ENCODE data around the gene PIK3R4.

The PIK3R4 gene

DNA sequence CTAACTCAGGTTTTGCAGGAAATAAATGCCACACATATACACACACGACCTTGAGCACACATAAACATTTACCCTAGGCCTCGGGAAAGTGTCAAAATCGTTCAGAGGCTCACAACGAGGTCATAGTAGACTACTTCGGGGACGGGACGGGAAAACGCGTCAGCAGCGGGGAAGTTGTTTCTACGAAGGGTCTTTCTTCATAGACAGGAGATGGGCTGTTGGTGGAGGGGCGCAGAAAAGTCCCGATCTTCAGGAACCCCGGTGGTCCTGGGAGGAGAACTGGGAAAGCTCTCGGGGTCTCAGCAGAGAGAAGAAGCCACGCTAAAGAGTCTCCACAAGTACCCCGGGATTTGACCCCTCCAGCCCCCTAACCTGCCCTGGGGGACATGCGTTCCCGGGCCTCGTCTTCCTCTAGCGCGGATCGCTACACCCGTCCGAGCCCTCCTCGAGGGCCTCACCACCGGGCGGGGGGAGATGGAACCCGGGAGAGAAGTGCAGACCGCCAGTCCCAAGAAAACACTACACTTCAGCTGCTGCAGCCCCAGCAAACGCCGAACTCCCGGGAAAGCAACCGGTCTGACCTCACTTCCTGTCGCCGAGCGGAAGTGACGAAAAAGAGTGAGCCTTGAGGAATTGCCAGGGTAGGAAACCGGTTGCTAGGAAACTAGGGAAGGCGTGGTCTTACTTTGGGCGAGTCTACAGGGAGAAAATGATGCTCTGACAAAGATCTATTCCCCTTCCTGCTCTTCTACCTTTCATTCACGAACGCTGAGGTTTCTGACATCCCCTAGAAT is at the start of gene PIK3R4:
PIK3R4 (minus strand) TSS at position 584 of the 794 bp plus-strand sequence. CDS start 1,611 bp downstream, outside the sequence.
- Histone ChIP-seq H3K9ac (ENCODE audit: low read depth in 1 of 2, low read length in 2 of 2) (peak within 1 kb of the TSS; percentile 81 to 86), H3K9me3 (ENCODE audit: control insufficient read depth in 1 of 2, low read length in 2 of 2) (no peaks in the 10 kb centered on the region), H3K27me3 (ENCODE audit: control insufficient read depth in 1 of 2, insufficient read depth in 2 of 2, low read length in 2 of 2) (no peaks in the 10 kb centered on the region), H3K4me3 (ENCODE audit: low read depth in 1 of 2, low read length in 2 of 2) (peak within 1 kb of the TSS; percentile 93 to 94), H3K4me1 (ENCODE audit: control insufficient read depth in 1 of 2, insufficient read depth in 2 of 2, low read length in 2 of 2) (peaks cover 17 to 30% of the 10 kb centered on the region in 2 donors), H3K36me3 (ENCODE audit: control insufficient read depth in 1 of 2, insufficient read depth in 2 of 2, low read length in 2 of 2) (peaks cover 0 to 5% of the 10 kb centered on the region in 2 donors), H3K27ac (ENCODE audit: low read depth, low read length) (peak within 1 kb of the TSS; percentile 88)

DNA sequence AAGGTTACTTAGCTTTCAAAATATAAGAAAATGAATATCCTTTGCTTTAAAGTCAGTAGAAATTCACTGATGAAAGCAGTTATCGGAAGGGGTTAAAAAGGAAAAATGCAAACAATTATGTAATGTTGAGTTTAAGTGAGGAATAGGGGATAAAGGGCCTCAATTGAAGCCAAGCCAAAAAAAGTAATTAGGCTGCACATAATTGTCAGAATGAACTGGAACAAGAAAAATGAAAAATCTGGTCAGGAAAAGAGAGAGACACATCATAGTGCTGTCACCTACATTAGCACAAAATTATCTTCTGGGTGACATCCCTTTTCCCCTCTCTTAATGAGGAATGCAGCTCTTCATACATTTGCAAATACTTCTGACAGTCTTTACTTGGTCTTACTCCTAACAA is 48.8 kb upstream of the PIK3R4 start:
- no peak overlapping the region for H3K9ac ChIP-seq (ENCODE audit: low read depth in 1 of 2, low read length in 2 of 2)
- no peaks in the 10 kb centered on the region for H3K9me3 ChIP-seq (ENCODE audit: control insufficient read depth in 1 of 2, low read length in 2 of 2)
- H3K4me3 ChIP-seq (ENCODE audit: low read depth in 1 of 2, low read length in 2 of 2): no peak overlapping the region
- H3K36me3 ChIP-seq (ENCODE audit: control insufficient read depth in 1 of 2, insufficient read depth in 2 of 2, low read length in 2 of 2): no peaks in the 10 kb centered on the region
- H3K4me1 ChIP-seq (ENCODE audit: control insufficient read depth in 1 of 2, insufficient read depth in 2 of 2, low read length in 2 of 2): peaks cover under 1 to 5% of the 10 kb centered on the region in 2 donors
- no peaks in the 10 kb centered on the region for H3K27me3 ChIP-seq (ENCODE audit: control insufficient read depth in 1 of 2, insufficient read depth in 2 of 2, low read length in 2 of 2)
- no peak overlapping the region for H3K27ac ChIP-seq (ENCODE audit: low read depth, low read length)

DNA sequence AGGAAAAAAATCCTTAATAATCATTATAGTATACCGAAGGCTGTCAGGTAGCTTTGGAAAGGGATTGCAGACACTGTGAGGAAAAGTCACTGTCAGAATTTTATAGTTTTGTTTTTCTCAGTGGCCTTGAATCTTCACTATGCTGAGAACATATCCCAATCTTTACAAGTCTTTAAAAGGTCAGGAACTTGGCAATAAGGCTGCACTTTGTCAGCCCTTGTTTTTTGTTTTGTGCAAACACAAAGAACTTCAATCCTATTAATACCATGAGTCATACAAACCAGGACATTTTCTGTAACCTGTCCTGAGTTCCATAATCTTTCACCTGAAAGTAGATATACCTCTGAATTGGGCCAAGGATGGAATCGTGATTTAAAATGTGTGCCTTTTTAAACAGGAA is 45.6 kb upstream of the PIK3R4 start:
- H3K27me3 ChIP-seq (ENCODE audit: control insufficient read depth in 1 of 2, insufficient read depth in 2 of 2, low read length in 2 of 2): no peaks in the 10 kb centered on the region
- no peaks in the 10 kb centered on the region for H3K9me3 ChIP-seq (ENCODE audit: control insufficient read depth in 1 of 2, low read length in 2 of 2)
- no peak overlapping the region for H3K4me3 ChIP-seq (ENCODE audit: low read depth in 1 of 2, low read length in 2 of 2)
- H3K9ac ChIP-seq (ENCODE audit: low read depth in 1 of 2, low read length in 2 of 2): no peak overlapping the region
- no peak overlapping the region for H3K27ac ChIP-seq (ENCODE audit: low read depth, low read length)
- no peaks in the 10 kb centered on the region for H3K36me3 ChIP-seq (ENCODE audit: control insufficient read depth in 1 of 2, insufficient read depth in 2 of 2, low read length in 2 of 2)
- peaks cover 20 to 25% of the 10 kb centered on the region in 2 donors for H3K4me1 ChIP-seq (ENCODE audit: control insufficient read depth in 1 of 2, insufficient read depth in 2 of 2, low read length in 2 of 2)

DNA sequence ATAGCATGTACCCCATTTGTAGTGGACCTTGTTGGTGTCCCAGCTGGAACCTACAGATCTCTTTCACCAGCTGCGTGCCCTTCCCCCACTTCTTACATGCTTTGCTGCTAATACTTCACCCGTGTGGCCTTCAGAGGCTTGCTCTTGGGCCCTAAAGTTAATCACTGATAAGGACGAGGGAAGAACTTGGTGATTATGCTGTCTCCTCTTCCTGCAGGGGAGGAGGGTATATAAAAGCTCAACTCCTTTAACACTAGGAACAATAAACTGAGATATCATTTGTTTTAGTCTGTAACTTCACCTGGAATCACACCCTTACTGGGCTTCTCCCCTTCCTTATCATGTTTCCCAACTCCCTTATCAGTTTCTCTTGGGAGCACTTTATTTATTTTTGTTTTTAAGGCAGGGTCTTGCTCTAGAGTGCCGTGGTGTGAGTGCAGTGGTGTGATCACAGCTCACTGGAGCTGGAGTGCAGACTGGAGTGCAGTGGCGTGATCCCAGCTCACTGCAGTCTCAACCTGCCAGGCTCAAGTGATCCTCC is 43.2 kb upstream of the PIK3R4 start:
- no peaks in the 10 kb centered on the region for H3K27me3 ChIP-seq (ENCODE audit: control insufficient read depth in 1 of 2, insufficient read depth in 2 of 2, low read length in 2 of 2)
- H3K9ac ChIP-seq (ENCODE audit: low read depth in 1 of 2, low read length in 2 of 2): no peak overlapping the region
- H3K27ac ChIP-seq (ENCODE audit: low read depth, low read length): no peak overlapping the region
- peaks cover 20 to 25% of the 10 kb centered on the region in 2 donors for H3K4me1 ChIP-seq (ENCODE audit: control insufficient read depth in 1 of 2, insufficient read depth in 2 of 2, low read length in 2 of 2)
- no peaks in the 10 kb centered on the region for H3K9me3 ChIP-seq (ENCODE audit: control insufficient read depth in 1 of 2, low read length in 2 of 2)
- H3K36me3 ChIP-seq (ENCODE audit: control insufficient read depth in 1 of 2, insufficient read depth in 2 of 2, low read length in 2 of 2): no peaks in the 10 kb centered on the region
- H3K4me3 ChIP-seq (ENCODE audit: low read depth in 1 of 2, low read length in 2 of 2): no peak overlapping the region

DNA sequence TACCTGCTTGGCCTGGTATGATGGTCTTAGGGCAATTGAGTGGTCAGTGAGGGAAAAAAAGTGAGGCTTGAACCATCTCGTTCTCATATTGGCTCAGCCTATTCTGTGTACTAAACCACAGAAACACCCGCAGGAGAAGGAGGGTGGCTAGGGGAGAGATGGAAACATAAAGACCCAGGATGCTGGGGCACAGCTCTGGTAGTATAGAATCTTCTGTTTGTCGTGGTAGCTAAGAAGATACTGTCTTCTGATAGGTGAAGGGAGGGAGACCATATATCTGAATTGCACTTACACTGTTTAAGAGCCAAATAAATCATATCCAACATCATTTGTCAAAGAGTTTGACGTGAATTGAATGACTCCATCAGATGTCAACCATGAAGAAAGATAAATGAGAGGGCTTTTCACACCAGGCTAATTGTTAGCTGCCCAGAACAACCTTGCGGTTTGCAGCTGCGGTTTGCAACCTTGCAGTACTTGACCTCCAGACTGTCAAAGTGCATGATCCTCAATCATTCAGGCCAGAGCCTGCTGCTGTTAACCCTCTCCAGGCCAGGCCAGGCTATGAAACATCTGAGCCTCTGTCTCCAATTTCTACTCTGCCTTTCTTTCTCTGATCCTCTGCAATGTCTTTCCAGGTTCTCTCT is 40.9 kb upstream of the PIK3R4 start:
- no peaks in the 10 kb centered on the region for H3K36me3 ChIP-seq (ENCODE audit: control insufficient read depth in 1 of 2, insufficient read depth in 2 of 2, low read length in 2 of 2)
- H3K27me3 ChIP-seq (ENCODE audit: control insufficient read depth in 1 of 2, insufficient read depth in 2 of 2, low read length in 2 of 2): no peaks in the 10 kb centered on the region
- H3K27ac ChIP-seq (ENCODE audit: low read depth, low read length): no peak overlapping the region
- H3K9ac ChIP-seq (ENCODE audit: low read depth in 1 of 2, low read length in 2 of 2): no peak overlapping the region
- H3K9me3 ChIP-seq (ENCODE audit: control insufficient read depth in 1 of 2, low read length in 2 of 2): no peaks in the 10 kb centered on the region
- no peak overlapping the region for H3K4me3 ChIP-seq (ENCODE audit: low read depth in 1 of 2, low read length in 2 of 2)
- peaks cover 20 to 27% of the 10 kb centered on the region in 2 donors for H3K4me1 ChIP-seq (ENCODE audit: control insufficient read depth in 1 of 2, insufficient read depth in 2 of 2, low read length in 2 of 2)

DNA sequence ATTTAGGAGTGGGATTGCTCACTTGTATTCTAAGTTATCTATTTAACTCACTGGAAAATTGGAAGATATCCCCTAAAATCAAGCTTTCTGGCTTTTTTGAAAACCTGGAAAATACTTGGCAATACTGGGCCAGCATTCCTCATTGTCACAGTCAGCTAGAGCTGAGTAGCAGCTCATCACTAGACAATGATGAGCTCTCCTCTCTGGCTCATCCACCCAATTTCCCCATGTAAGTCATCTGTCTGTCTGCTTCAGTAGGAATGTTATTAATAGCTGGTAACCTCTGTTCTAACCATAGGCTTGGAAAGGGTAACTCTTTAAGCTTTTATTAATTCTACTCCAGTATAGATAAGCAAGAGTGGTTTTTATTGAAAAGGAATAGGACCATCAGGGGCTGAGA is 39.7 kb upstream of the PIK3R4 start:
- Histone ChIP-seq H3K4me3 (ENCODE audit: low read depth in 1 of 2, low read length in 2 of 2) (no peak overlapping the region), H3K9me3 (ENCODE audit: control insufficient read depth in 1 of 2, low read length in 2 of 2) (no peaks in the 10 kb centered on the region), H3K36me3 (ENCODE audit: control insufficient read depth in 1 of 2, insufficient read depth in 2 of 2, low read length in 2 of 2) (no peaks in the 10 kb centered on the region), H3K9ac (ENCODE audit: low read depth in 1 of 2, low read length in 2 of 2) (no peak overlapping the region), H3K4me1 (ENCODE audit: control insufficient read depth in 1 of 2, insufficient read depth in 2 of 2, low read length in 2 of 2) (peaks cover 20 to 27% of the 10 kb centered on the region in 2 donors), H3K27ac (ENCODE audit: low read depth, low read length) (no peak overlapping the region), H3K27me3 (ENCODE audit: control insufficient read depth in 1 of 2, insufficient read depth in 2 of 2, low read length in 2 of 2) (no peaks in the 10 kb centered on the region)

DNA sequence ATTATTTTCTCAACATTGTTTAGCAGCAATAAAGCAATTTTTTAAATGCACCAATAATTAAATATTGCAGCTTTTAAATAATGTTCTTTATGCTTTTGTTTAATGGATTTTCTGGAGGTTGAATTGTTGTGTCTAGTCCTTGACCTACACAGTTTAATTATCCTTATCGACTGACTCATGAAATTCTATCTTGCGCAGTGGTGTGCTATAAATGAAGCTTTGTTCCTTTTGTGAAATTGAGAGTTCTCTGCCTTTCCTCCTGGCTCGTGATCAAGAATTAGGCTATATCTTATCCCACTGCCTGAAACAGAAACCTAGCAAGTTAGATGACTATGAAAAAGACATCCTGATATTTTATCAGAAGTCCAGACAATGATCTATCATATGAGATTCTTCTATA is 37.0 kb upstream of the PIK3R4 start:
- H3K9ac ChIP-seq (ENCODE audit: low read depth in 1 of 2, low read length in 2 of 2): no peak overlapping the region
- H3K4me1 ChIP-seq (ENCODE audit: control insufficient read depth in 1 of 2, insufficient read depth in 2 of 2, low read length in 2 of 2): peaks cover 5 to 14% of the 10 kb centered on the region in 2 donors
- H3K27ac ChIP-seq (ENCODE audit: low read depth, low read length): no peak overlapping the region
- no peak overlapping the region for H3K4me3 ChIP-seq (ENCODE audit: low read depth in 1 of 2, low read length in 2 of 2)
- no peaks in the 10 kb centered on the region for H3K36me3 ChIP-seq (ENCODE audit: control insufficient read depth in 1 of 2, insufficient read depth in 2 of 2, low read length in 2 of 2)
- no peaks in the 10 kb centered on the region for H3K27me3 ChIP-seq (ENCODE audit: control insufficient read depth in 1 of 2, insufficient read depth in 2 of 2, low read length in 2 of 2)
- no peaks in the 10 kb centered on the region for H3K9me3 ChIP-seq (ENCODE audit: control insufficient read depth in 1 of 2, low read length in 2 of 2)

DNA sequence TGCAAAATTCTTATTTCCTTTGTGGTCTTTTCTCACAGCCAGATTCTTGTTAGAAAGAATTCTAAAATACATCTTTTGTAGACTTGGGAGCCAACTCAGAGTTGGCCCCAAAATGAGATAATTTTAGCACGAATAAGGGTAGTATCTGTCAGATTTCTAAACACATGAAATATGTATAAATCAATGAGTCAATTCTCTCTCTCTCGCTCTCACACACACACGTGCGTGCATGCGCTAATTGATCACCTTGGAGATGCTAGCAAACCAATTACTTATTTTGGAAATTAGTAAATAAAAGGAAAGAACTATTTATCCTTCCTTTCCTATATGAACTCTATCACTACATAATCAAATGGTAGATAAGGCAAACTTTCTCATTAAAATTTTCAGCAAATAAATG is 32.9 kb upstream of the PIK3R4 start:
- no peaks in the 10 kb centered on the region for H3K9me3 ChIP-seq (ENCODE audit: control insufficient read depth in 1 of 2, low read length in 2 of 2)
- H3K36me3 ChIP-seq (ENCODE audit: control insufficient read depth in 1 of 2, insufficient read depth in 2 of 2, low read length in 2 of 2): no peaks in the 10 kb centered on the region
- H3K4me1 ChIP-seq (ENCODE audit: control insufficient read depth in 1 of 2, insufficient read depth in 2 of 2, low read length in 2 of 2): peaks cover 0 to 7% of the 10 kb centered on the region in 2 donors
- H3K27me3 ChIP-seq (ENCODE audit: control insufficient read depth in 1 of 2, insufficient read depth in 2 of 2, low read length in 2 of 2): no peaks in the 10 kb centered on the region
- no peak overlapping the region for H3K27ac ChIP-seq (ENCODE audit: low read depth, low read length)
- no peak overlapping the region for H3K9ac ChIP-seq (ENCODE audit: low read depth in 1 of 2, low read length in 2 of 2)
- no peak overlapping the region for H3K4me3 ChIP-seq (ENCODE audit: low read depth in 1 of 2, low read length in 2 of 2)

DNA sequence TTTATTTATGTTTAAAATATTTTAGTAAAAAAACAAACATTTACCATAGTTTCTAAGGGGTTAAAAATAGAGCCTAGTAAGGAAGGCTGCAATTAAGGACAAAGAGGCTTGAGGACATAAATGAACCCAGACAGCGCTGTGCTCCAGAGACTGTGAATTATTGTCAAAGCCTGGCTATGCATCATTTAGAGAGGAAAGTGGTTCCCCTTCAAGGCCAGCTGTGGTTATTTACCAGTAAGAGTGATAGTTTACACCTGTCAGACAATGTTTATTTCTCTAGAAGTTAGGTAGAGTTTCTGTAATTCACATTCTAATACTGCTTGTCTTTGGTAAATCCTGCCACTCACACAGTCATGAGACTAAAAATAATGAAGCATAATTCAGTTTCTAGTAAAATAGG is 32.4 kb upstream of the PIK3R4 start:
- Histone ChIP-seq H3K4me1 (ENCODE audit: control insufficient read depth in 1 of 2, insufficient read depth in 2 of 2, low read length in 2 of 2) (peaks cover 2 to 6% of the 10 kb centered on the region in 2 donors), H3K27me3 (ENCODE audit: control insufficient read depth in 1 of 2, insufficient read depth in 2 of 2, low read length in 2 of 2) (no peaks in the 10 kb centered on the region), H3K9ac (ENCODE audit: low read depth in 1 of 2, low read length in 2 of 2) (no peak overlapping the region), H3K9me3 (ENCODE audit: control insufficient read depth in 1 of 2, low read length in 2 of 2) (no peaks in the 10 kb centered on the region), H3K27ac (ENCODE audit: low read depth, low read length) (no peak overlapping the region), H3K36me3 (ENCODE audit: control insufficient read depth in 1 of 2, insufficient read depth in 2 of 2, low read length in 2 of 2) (no peaks in the 10 kb centered on the region), H3K4me3 (ENCODE audit: low read depth in 1 of 2, low read length in 2 of 2) (no peak overlapping the region)

DNA sequence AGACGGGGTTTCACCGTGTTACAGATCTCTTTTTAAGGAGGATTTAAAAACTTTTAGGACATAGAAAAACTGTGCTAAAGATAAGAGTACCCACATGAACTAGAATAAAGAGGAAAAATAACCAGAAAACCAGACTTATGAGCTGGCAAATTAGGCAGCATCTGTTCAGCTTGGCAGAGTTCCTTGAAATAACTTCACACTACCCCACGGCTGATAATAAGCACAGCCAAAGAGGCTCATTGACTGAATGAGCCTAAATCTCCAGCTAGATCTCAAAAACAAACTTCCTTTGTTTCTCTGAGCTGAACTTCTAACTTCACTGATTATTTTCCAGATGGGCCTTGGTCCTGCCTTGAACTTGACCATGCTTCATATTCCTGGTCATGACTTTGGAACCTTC is 26.7 kb upstream of the PIK3R4 start:
- Histone ChIP-seq H3K36me3 (ENCODE audit: control insufficient read depth in 1 of 2, insufficient read depth in 2 of 2, low read length in 2 of 2) (no peaks in the 10 kb centered on the region), H3K9ac (ENCODE audit: low read depth in 1 of 2, low read length in 2 of 2) (no peak overlapping the region)

More for the DNA sequence above, 26.7 kb upstream of the PIK3R4 start:
- Histone ChIP-seq H3K4me3 (ENCODE audit: low read depth in 1 of 2, low read length in 2 of 2) (no peak overlapping the region), H3K4me1 (ENCODE audit: control insufficient read depth in 1 of 2, insufficient read depth in 2 of 2, low read length in 2 of 2) (peaks cover 15 to 22% of the 10 kb centered on the region in 2 donors), H3K9me3 (ENCODE audit: control insufficient read depth in 1 of 2, low read length in 2 of 2) (no peaks in the 10 kb centered on the region), H3K27me3 (ENCODE audit: control insufficient read depth in 1 of 2, insufficient read depth in 2 of 2, low read length in 2 of 2) (no peaks in the 10 kb centered on the region), H3K27ac (ENCODE audit: low read depth, low read length) (no peak overlapping the region)
